Measurements from ENCODE around the gene ANKS6.
A peak's percentile ranks its signal among the peaks of the same experiment; 100 is the strongest.

ANKS6 gene

GRCh38 chr9:98796364-98797101 is at the start of gene ANKS6:
Gene ANKS6 (minus strand): TSS chr9:98796555. CDS start chr9:98796491, 64 bp downstream.
- peak; percentile 55 to 80 (median 77) for DNase-seq (ENCODE audit: low read depth in 2 of 3, low spot score in 1 of 3)

GRCh38 chr9:98846081-98846480 is 49.7 kb upstream of the ANKS6 start:
- DNase-seq (ENCODE audit: low read depth in 2 of 3, low spot score in 1 of 3) = no peak

- DNase-seq (ENCODE audit: low read depth in 2 of 3, low spot score in 1 of 3) = no peak
Observed at GRCh38 chr9:98842510-98842909, 46.2 kb upstream of the ANKS6 start.

- DNase-seq (ENCODE audit: low read depth in 2 of 3, low spot score in 1 of 3) = no peak
Observed at GRCh38 chr9:98839724-98840123, 43.4 kb upstream of the ANKS6 start.

GRCh38 chr9:98838868-98839565 is 42.7 kb upstream of the ANKS6 start:
- no peak for DNase-seq (ENCODE audit: low read depth in 2 of 3, low spot score in 1 of 3)

- no peak for DNase-seq (ENCODE audit: low read depth in 2 of 3, low spot score in 1 of 3)
Observed at GRCh38 chr9:98838155-98838867, 42.0 kb upstream of the ANKS6 start.

GRCh38 chr9:98837516-98837915 is 41.2 kb upstream of the ANKS6 start:
- no peak for DNase-seq (ENCODE audit: low read depth in 2 of 3, low spot score in 1 of 3)

- no peak for DNase-seq (ENCODE audit: low read depth in 2 of 3, low spot score in 1 of 3)
Observed at GRCh38 chr9:98836206-98836605, 39.9 kb upstream of the ANKS6 start.

- no peak for DNase-seq (ENCODE audit: low read depth in 2 of 3, low spot score in 1 of 3)
Observed at GRCh38 chr9:98834386-98834785, 38.0 kb upstream of the ANKS6 start.

- DNase-seq (ENCODE audit: low read depth in 2 of 3, low spot score in 1 of 3) = no peak
Observed at GRCh38 chr9:98833090-98833956, 37.0 kb upstream of the ANKS6 start.

GRCh38 chr9:98832768-98833089 is 36.4 kb upstream of the ANKS6 start:
- no peak for DNase-seq (ENCODE audit: low read depth in 2 of 3, low spot score in 1 of 3)

- DNase-seq (ENCODE audit: low read depth in 2 of 3, low spot score in 1 of 3) = no peak
Observed at GRCh38 chr9:98831696-98832095, 35.3 kb upstream of the ANKS6 start.

GRCh38 chr9:98830554-98830953 is 34.2 kb upstream of the ANKS6 start:
- DNase-seq (ENCODE audit: low read depth in 2 of 3, low spot score in 1 of 3) = no peak

GRCh38 chr9:98829766-98830165 is 33.4 kb upstream of the ANKS6 start:
- DNase-seq (ENCODE audit: low read depth in 2 of 3, low spot score in 1 of 3) = no peak

GRCh38 chr9:98826716-98827115 is 30.4 kb upstream of the ANKS6 start:
- no peak for DNase-seq (ENCODE audit: low read depth in 2 of 3, low spot score in 1 of 3)

GRCh38 chr9:98825414-98825813 is 29.1 kb upstream of the ANKS6 start:
- DNase-seq (ENCODE audit: low read depth in 2 of 3, low spot score in 1 of 3) = no peak

GRCh38 chr9:98823666-98824334 is 27.4 kb upstream of the ANKS6 start:
- no peak for DNase-seq (ENCODE audit: low read depth in 2 of 3, low spot score in 1 of 3)

GRCh38 chr9:98822661-98823060 is 26.3 kb upstream of the ANKS6 start:
- DNase-seq (ENCODE audit: low read depth in 2 of 3, low spot score in 1 of 3) = no peak

- no peak for DNase-seq (ENCODE audit: low read depth in 2 of 3, low spot score in 1 of 3)
Observed at GRCh38 chr9:98821831-98822230, 25.5 kb upstream of the ANKS6 start.

GRCh38 chr9:98819231-98819630 is 22.9 kb upstream of the ANKS6 start:
- DNase-seq (ENCODE audit: low read depth in 2 of 3, low spot score in 1 of 3) = no peak

GRCh38 chr9:98818764-98819163 is 22.4 kb upstream of the ANKS6 start:
- DNase-seq (ENCODE audit: low read depth in 2 of 3, low spot score in 1 of 3) = no peak

Data from stimulated activated CD4-positive, alpha-beta T cell treated with anti-CD3 and anti-CD28 coated beads, Interleukin-12 subunit alpha, Interleukin-12 subunit beta, amount 100 ng/mL, for 48 hours (primary cell).